Mucosa of rectum (tissue), 2 donors: ENCODE results near the gene NDUFA13.

ENCODE experiments used
- H3K27ac ChIP-seq, 2 donors: one replicate each; pipeline ENCODE4 v1.7.0; 2013; ENCODE audit warnings: inconsistent platforms in 2 of 2, low read depth in 2 of 2, low read length in 2 of 2
- H3K27me3 ChIP-seq, 2 donors: one replicate each; pipeline ENCODE4 v1.7.0; 2013; ENCODE audit warnings: low read length in 2 of 2; ENCODE audit not compliant: control insufficient read depth in 2 of 2, insufficient read depth in 2 of 2
- H3K36me3 ChIP-seq, 2 donors: one replicate each; pipeline ENCODE4 v1.7.0; 2013; ENCODE audit warnings: low read length in 2 of 2; ENCODE audit not compliant: control insufficient read depth in 2 of 2, insufficient read depth in 2 of 2
- H3K4me1 ChIP-seq, 2 donors: one replicate each; pipeline ENCODE4 v1.7.0; 2013; ENCODE audit warnings: low read length in 2 of 2, mild to moderate bottlenecking in 1 of 2; ENCODE audit not compliant: control insufficient read depth in 2 of 2, insufficient read depth in 2 of 2
- H3K4me3 ChIP-seq, 2 donors: one replicate each; pipeline ENCODE4 v1.7.0; 2013; ENCODE audit warnings: low read length in 2 of 2
- H3K9ac ChIP-seq, 2 donors: one replicate each; pipeline ENCODE4 v1.7.0; 2013; ENCODE audit warnings: low read length in 2 of 2, low read depth in 1 of 2, mild to moderate bottlenecking in 1 of 2
- H3K9me3 ChIP-seq, 2 donors: one replicate each; pipeline ENCODE4 v1.7.0; 2013; ENCODE audit warnings: low read length in 2 of 2; ENCODE audit not compliant: control insufficient read depth in 2 of 2
- donor health status: healthy.
- donor health status: Normal muscosa, but diverticular disease.

NDUFA13 gene

DNA sequence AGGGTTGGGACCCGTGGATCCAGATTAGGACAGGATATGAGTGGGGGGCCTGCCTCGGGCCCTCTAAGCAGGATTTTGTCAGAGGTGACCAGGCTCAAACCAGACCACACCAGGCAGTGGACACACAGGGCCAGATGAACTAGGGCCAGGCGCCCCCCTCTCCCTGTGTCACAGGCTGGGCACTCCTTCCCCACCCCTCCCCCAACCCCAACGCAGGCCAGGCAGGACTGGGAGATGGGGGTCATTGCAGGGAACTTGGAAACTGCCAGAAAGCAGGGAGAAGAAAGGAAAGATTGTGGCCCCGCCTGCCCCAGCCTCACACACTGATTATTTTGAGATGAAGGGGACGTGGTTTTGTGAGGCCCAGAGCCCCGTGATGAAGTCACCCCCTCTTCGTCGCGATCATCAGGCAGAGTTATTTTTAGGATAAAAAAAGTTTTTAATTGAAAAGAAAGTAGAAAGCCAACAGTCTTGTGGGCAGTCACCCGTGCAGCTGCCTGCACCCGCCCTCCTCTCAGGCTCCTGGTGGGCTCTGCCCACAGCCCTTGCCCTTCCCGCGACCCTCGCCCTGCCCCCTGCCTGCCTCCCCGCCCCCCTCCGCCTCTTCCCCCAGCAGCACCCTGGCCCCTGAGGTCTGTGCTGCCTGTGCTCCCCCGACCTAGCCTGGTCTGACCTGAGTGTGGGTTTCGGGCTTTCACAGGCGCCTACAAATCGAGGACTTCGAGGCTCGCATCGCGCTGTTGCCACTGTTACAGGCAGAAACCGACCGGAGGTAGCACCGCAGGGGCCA, 10.8 kb downstream of the NDUFA13 start:
- Histone ChIP-seq H3K4me3 (no peak overlapping the region), H3K4me1 (no peaks in the 10 kb centered on the region), H3K9ac (no peak overlapping the region), H3K27me3 (no peaks in the 10 kb centered on the region), H3K9me3 (no peaks in the 10 kb centered on the region), H3K27ac (no peak overlapping the region), H3K36me3 (peaks cover 14 to 25% of the 10 kb centered on the region in 2 donors)

DNA sequence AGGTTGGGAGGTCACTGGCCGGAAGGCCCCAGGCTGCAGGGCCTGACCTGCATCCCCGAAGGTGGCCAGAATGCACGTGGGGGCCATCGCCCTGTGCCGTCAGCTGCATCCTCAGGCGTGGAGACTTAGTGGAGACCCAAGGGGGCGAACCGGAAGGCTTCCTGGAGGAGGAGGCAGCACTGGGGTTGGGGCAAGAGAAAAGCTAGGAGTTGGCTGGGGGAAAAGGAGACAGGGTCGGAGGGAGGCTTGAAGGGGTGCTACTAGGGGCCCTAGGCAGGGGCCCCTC, 11.3 kb downstream of the NDUFA13 start:
- Histone ChIP-seq H3K4me3 (no peak overlapping the region), H3K27me3 (no peaks in the 10 kb centered on the region), H3K36me3 (peaks cover 14 to 25% of the 10 kb centered on the region in 2 donors), H3K4me1 (peaks cover 2 to 3% of the 10 kb centered on the region in 2 donors), H3K9ac (no peak overlapping the region), H3K9me3 (no peaks in the 10 kb centered on the region), H3K27ac (no peak overlapping the region)

DNA sequence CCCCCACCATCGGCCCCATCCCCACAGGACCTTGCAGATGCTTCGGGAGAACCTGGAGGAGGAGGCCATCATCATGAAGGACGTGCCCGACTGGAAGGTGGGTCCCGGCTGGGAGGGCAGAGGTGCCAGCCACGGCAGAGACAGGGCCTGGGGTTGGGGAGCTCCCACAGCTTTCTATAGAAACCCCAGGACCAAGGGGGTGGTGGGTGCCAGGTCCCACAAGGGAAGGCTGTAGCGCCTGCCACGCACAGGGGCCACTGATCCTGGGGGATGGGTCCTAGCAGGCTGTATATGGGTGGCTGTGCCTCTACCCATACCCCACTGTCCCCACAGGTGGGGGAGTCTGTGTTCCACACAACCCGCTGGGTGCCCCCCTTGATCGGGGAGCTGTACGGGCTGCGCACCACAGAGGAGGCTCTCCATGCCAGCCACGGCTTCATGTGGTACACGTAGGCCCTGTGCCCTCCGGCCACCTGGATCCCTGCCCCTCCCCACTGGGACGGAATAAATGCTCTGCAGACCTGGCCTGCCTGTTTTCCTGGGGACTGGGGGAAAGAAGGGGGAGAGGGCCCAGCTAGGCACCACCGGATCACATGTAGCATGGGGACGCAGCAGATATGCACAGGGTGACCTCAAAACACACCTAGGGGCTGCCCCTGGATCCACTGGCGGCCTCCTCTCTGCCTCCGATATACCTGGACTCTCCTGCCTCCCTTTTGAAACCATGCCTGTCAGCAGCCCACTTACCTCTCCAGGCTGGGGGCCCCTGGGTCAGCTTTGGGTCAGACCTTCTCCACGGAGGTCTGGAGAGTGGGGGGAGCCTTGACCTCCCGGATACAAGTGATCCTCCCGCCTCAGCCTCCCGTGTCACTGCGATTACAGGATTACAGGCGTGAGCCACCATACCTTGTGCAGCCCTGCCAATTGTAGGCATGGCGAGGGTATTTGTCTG, 11.9 kb downstream of the NDUFA13 start:
- H3K36me3 ChIP-seq: peaks cover 14 to 25% of the 10 kb centered on the region in 2 donors

DNA sequence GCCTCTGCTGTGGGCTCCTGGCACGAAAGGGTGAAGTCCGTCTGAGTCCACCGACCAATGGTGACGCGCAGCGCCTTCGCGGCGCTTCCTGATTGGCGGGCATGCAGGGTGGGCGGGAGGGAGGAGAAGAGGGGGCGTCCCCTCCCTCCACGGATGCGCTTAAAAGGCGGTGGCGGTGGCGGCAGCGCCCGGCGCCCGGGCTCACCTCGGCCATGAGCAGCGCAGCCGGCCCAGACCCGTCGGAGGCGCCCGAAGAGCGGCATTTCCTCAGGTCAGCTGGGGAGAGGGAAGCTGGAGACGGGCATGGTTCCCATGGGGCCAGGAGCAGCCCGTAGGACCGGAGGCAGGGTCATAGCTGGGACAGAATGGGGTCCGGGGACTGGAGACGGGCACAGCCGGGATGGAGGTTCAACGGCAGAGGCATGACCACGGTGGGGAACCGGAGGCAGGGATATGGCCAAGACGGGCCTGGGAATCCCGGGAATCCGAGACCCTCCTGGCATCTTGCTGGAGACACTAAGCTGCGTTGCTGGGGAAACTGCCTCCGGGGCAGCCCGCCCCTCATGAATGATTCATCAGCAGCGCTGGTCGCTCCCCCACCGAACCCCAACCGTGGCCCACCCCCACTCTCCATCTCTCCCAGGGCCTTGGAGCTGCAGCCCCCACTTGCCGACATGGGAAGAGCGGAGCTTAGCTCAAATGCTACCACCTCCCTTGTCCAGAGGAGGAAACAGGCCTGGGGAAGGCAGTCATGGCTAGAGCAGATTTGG, 12.9 kb downstream of the NDUFA13 start, which contains the start of gene YJEFN3:
YJEFN3 (plus strand) TSS at position 191 of the 770 bp plus-strand sequence; CDS start at position 213, 22 bp downstream.
- Histone ChIP-seq H3K36me3 (peaks cover 12 to 25% of the 10 kb centered on the region in 2 donors), H3K27me3 (no peaks in the 10 kb centered on the region), H3K4me1 (peaks cover 2 to 3% of the 10 kb centered on the region in 2 donors), H3K4me3 (no peak within 1 kb of the TSS), H3K27ac (no peak within 1 kb of the TSS), H3K9ac (no peak within 1 kb of the TSS), H3K9me3 (no peaks in the 10 kb centered on the region)

More for the DNA sequence above, 11.9 kb downstream of the NDUFA13 start:
- H3K4me3 ChIP-seq: no peak overlapping the region
- H3K9ac ChIP-seq: no peak overlapping the region
- H3K27ac ChIP-seq: no peak overlapping the region
- H3K4me1 ChIP-seq: peaks cover 2 to 3% of the 10 kb centered on the region in 2 donors
- H3K27me3 ChIP-seq: no peaks in the 10 kb centered on the region
- H3K9me3 ChIP-seq: no peaks in the 10 kb centered on the region

DNA sequence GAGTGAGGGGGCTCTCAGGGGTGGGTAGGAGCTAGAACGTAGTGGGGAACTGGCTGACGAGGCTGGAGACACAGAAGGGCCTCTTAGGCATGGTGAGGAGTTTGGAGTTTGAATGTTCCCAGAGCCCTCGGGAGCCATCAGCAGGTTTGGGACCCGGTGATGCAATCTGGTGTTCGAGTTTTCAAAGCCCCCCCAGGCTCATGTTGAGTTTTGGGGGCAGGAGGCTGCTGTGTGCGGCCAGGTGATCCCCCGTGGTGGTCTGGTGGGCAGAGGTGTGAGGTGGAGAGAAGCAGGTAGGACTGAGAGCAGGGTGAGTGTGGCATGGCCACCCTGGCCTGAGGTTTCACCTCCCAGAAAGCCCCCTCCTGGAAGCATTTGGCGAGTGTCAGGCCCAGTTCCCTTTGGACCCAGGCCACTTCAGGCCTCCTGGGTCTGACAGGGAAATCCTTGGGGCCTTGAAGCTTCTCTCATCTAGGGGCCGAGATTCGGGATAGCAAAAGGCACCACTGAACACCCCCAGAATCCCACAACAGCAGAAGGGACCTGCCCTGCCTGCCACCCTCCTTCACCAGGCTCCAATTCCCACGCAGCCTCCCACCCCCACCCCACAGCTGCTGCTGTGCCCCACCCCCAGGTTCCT, 13.9 kb downstream of the NDUFA13 start:
- Histone ChIP-seq H3K27me3 (no peaks in the 10 kb centered on the region), H3K4me3 (no peak overlapping the region), H3K36me3 (peaks cover 10 to 21% of the 10 kb centered on the region in 2 donors), H3K27ac (no peak overlapping the region), H3K9ac (no peak overlapping the region), H3K4me1 (peaks cover 2 to 3% of the 10 kb centered on the region in 2 donors), H3K9me3 (no peaks in the 10 kb centered on the region)

DNA sequence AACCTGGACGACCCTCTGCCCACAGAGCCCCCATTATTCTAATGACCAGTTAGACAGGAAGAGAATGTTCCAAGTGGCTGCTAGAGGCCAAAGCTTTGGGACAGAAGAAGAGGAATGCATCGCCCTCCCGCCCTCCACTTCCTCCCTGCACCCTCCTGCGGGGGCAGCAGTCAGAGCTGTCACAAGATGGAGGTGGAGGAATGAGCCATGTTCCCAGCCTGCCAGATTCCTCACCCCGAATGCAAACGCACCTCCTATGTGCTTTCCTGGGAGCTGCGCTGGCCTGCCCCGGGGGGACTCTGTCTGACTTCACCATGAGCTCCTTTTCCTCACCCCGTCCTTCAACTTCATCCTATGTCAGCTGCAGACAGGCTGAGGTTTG, 14.4 kb downstream of the NDUFA13 start:
- Histone ChIP-seq H3K4me1 (peaks cover 2 to 3% of the 10 kb centered on the region in 2 donors), H3K27ac (no peak overlapping the region), H3K27me3 (no peaks in the 10 kb centered on the region), H3K4me3 (no peak overlapping the region), H3K9ac (no peak overlapping the region), H3K36me3 (peaks cover 10 to 21% of the 10 kb centered on the region in 2 donors), H3K9me3 (no peaks in the 10 kb centered on the region)

DNA sequence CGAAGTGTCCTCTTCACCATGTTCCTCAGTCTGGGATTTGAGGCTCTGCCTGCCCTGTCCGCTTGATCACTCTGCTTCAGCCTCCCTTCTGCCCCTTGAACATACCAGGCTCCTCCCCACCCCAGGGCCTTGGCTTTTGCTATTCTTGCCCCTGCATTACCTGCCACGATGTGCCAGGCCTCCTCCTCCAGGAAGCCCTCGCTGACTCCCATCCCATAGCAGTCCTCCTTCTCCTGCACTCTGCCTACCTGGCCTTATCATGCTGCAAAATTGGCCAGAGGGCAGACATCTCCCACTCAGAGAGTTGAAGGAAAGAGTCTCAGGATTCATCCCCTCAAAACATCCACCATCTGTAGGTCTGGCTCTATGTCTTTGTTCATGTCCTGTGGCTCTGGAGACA, 14.9 kb downstream of the NDUFA13 start:
- H3K4me3 ChIP-seq: no peak overlapping the region
- H3K4me1 ChIP-seq: peaks cover 2 to 3% of the 10 kb centered on the region in 2 donors
- no peaks in the 10 kb centered on the region for H3K27me3 ChIP-seq
- H3K9ac ChIP-seq: no peak overlapping the region
- H3K27ac ChIP-seq: no peak overlapping the region
- peaks cover 10 to 17% of the 10 kb centered on the region in 2 donors for H3K36me3 ChIP-seq
- H3K9me3 ChIP-seq: no peaks in the 10 kb centered on the region

DNA sequence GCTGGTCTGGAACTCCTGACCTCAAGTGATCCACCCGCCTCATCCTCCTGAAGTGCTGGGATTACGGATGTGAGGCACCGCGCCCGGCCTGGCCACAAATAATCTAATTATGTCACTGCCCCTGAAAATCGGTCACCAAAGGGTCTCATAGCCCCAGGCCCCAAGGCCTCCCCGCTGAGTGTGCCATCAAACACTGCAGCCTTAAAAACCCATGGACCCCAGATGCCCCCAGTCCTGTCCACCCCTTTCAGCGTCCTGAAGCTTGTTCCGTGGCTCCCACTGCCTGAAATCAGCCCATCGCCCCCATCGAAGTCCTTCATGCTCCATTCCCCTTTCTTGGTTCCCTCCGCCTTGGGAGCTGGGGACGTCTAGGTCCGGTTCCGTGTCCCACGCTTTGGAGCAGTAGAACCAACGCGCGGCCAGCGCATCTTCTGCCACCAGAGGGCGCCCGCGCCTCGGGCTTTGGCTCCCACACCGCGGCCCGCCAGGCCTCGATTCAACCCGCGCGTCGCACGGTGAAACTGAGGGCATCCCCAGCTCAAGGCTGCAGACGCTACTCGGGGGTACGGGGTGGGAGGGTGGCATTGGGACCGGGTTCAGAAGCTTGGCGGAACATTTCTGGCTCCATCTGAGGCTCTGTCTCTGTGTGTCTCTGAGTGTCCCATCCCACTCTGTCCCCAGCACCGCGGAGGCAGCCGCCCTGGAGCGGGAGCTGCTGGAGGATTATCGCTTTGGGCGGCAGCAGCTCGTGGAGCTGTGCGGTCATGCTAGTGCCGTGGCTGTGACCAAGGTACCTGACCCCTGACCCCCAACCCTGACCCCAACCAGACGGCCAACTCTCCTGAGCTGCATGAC, 16.2 kb downstream of the NDUFA13 start:
- Histone ChIP-seq H3K4me3 (no peak overlapping the region), H3K4me1 (peaks cover 2 to 3% of the 10 kb centered on the region in 2 donors), H3K27ac (no peak overlapping the region), H3K36me3 (peaks cover 9 to 14% of the 10 kb centered on the region in 2 donors), H3K27me3 (no peaks in the 10 kb centered on the region), H3K9ac (peak overlapping the region in 1 of 2 donors; percentile 36), H3K9me3 (no peaks in the 10 kb centered on the region)
